HG02884 (cell line): ENCODE data around the gene BRICD5.

Source experiments
- ATAC-seq: cut with Tn5 transposase; IDR thresholded peaks from one replicate; pipeline ENCODE4 v1.9.1; 2021; ENCODE audit warnings: mild to moderate bottlenecking, moderate library complexity; ENCODE audit not compliant: unreplicated experiment

Gene BRICD5

DNA sequence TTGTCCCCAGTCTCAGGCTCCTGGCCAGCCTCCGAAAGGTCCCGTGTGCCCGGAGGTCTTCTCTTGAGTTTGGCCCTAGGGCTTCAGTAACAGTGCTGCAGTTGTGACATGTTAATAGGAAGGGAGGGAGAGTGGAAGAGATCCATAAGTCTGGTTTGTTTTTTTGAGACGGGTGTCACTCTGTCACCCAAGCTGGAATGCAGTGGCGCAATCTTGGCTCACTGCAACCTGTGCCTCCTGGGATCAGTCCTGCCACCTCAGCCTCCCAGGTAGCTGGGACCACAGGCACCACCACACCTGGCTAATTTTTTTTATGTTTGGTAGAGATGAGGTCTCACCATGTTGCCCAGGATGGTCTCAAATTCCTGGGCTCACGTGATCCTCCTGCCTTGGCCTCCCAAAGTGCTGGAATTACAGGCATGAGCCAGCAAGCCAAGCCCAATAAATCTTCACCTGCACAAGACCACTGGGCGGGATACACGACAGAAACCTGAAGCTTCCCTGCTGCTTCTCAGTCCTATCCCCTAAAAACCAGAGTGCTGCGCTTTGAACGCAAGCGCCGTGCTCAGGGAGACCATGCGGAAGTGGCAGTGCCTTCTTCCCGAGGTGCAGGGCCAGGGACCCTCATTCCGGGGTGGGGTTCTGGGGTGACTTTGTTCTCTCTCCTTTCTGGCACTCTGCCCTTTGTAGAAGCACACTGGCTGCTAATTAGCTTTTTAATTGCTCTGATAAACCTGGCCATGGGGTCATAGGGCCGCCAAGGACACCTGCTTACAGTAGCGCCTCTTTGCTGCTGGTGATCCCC lies 44.2 kb downstream of the BRICD5 start:
- no peak for ATAC-seq

DNA sequence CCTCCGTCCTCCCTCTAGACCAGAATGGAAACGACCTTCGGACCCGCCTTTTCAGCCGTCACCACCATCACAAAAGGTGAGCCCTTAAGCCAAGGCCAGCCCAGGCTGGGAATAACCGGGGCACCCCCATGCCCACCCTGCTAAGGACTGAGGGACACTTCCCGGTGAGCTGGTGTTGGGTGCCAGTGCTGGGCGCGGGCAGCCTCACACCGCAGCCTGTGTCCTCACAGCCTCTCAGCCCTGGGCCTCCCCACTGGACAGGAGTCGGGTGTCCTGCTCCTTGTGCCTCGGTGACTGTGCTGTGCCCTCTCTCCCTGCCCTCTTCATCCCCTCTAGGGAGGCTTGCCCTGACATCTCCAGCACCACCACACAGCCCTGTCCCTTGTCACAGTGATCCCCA lies 44.8 kb downstream of the BRICD5 start:
- no peak for ATAC-seq

DNA sequence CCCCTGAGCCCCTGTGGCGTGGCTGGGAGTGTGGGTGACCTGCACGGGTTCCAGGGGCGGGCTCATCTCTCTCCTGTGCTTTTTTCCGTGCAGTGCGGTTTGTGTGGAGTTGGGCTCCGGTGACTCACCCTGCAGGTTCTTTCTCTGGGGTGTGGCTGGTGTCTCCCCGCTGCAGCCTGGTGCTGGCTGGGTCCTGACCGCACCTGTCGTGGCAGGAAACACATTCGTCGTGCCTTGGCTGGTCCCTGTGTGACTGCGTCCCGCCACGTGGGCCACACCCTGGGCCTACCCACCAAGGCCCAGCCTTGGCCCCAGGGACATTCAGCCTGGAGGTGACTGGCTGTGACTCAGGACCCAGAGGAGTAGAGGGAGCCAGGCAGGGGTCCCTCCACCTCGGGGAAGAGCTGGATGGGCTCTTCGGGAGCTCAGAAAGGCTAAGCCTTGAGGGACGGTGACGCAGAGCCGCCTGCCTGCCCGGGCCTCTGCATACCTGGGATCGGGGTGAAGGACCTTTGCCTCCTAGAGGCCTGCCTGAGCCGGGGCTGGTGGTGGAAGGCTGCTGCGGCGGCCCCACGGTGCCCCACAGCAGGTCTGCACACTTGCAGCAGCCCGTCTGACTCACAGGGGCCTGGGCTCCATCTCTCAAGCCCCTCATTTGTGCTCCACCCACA lies 47.3 kb downstream of the BRICD5 start:
- no peak for ATAC-seq

DNA sequence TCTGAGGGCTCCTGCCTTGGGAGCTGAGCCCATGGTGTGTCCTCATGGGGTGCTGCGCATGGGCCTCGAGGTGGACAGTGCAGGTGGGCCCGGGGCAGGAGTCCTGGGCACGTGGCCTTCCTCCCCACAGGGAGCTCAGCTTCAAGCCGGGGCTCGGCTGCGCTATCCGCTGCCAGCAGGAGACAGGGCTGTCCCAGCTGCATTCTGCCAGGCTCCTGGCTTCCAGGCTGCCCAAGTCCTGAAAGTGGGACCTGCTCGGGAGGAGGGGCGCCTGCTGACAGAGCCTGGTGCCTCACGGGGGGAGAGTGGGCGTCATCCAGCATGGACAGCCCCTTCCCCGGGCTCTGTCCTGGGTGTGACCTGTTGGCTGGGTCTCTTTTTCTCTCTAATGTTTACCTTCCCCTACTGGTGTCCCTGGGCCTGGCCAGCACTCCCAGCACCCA lies 48.0 kb downstream of the BRICD5 start:
- no peak for ATAC-seq

DNA sequence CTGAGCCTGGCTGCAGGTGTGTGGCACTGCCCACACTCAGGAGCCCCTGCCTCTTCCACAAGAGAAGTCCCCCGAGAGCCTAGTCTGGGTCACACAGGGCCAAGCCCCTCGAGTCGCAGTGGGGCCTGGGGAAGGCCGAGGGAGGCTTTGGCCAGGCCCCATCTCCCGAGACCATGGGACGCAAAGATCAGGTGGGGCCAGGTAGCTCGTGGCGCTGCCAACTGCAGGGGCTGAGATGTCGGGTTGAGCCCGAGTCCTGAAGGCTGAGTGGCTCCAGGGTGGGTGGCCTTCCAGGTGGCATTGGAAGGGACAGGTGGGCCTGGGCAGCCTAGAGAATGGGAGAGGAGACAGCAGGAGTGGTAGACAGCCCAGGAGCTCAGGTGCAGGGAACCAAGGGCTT lies 48.8 kb downstream of the BRICD5 start:
- ATAC-seq = no peak

DNA sequence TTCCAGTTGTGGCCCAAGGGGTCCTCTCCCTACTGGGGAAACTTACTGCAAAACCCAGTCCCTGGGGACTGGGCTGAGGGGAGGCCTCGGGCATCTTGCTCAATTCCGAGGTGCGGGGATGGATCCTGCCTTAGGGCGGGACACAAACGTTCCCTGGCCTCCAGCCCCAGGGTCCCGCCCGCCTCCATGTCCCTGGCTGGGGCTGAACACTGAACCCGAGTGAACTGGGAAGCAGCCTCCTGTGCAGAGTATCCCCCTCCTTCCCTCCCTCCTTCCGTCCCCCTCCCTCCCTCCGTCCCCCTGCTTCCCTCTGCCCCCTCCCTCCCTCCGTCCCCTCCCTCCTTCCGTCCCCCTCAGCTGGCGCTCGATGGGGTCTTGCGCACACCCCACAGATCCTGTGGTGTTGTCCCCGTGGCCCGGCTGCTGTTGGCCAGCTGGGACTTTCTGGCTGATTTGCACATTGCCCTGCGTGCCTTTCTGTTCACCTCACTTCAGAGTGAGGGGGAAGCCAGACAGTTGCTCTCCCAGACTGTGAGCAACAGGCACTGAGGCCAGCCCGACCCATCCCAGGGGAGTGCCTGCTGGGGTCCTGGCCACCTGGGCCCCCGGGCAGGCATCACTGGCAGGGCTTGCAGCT lies 49.6 kb downstream of the BRICD5 start:
- no peak for ATAC-seq
